HG03460 (cell line): ENCODE measurements around the gene PTAR1.

Experiments used
- ATAC-seq: cut with Tn5 transposase; IDR thresholded peaks from one replicate; pipeline ENCODE4 v1.9.1; 2021; ENCODE audit not compliant: unreplicated experiment

Gene PTAR1

GRCh38 chr9:69674716-69675438 is 84.9 kb downstream of the PTAR1 start:
- ATAC-seq, result no peak

GRCh38 chr9:69674112-69674685 is 85.6 kb downstream of the PTAR1 start:
- no peak for ATAC-seq

- no peak for ATAC-seq
Observed at GRCh38 chr9:69673311-69673640, 86.5 kb downstream of the PTAR1 start.

GRCh38 chr9:69672596-69673310 is 87.1 kb downstream of the PTAR1 start:
- ATAC-seq, result peak; percentile 92

- ATAC-seq, result peak; percentile 52
Observed at GRCh38 chr9:69671879-69672595, 87.8 kb downstream of the PTAR1 start, which contains the start of gene APBA1. TSS of gene APBA1 (minus strand) at chr9:69672371.

GRCh38 chr9:69671311-69671878 is 88.4 kb downstream of the PTAR1 start:
- ATAC-seq, result no peak

GRCh38 chr9:69667306-69667705 is 92.5 kb downstream of the PTAR1 start:
- no peak for ATAC-seq

- ATAC-seq, result no peak
Observed at GRCh38 chr9:69660304-69660703, 99.5 kb downstream of the PTAR1 start.
